ENCODE measurements around the gene DLX2. TPM values are rescaled to one million over a fixed set of nuclear protein-coding genes. Genes with fewer than 3 reads are reported as not detected.

Gene DLX2
- total RNA-seq, 1 donor from 2014 or later, result not detected

GRCh38 chr2:172066394-172066886, 36.3 kb downstream of the DLX2 start:
- Mint-ChIP-seq H3K4me3 (no peak overlapping the region), H3K36me3 (no peaks in the 10 kb centered on the region), H3K9me3 (no peaks in the 10 kb centered on the region), H3K27ac (no peak overlapping the region), H3K4me1 (peaks cover 16% of the 10 kb centered on the region), H3K27me3 (ENCODE audit: insufficient read depth, low read depth) (peaks cover 5% of the 10 kb centered on the region)
- Histone ChIP-seq H3K36me3 (no peaks in the 10 kb centered on the region), H3K4me1 (no peaks in the 10 kb centered on the region), H3K27me3 (no peaks in the 10 kb centered on the region), H3K9me3 (ENCODE audit: low read depth) (no peaks in the 10 kb centered on the region), H3K9ac (no peak overlapping the region), H2AFZ (replicated peaks) (no peak overlapping the region), H3K27ac (no peak overlapping the region), H3F3A (ENCODE audit: low read depth) (peaks cover 2% of the 10 kb centered on the region), H3K4me3 (no peak overlapping the region), H3K4me2 (no peak overlapping the region), H4K20me1 (ENCODE audit: low read depth) (no peaks in the 10 kb centered on the region), H3K79me2 (ENCODE audit: low read depth) (no peaks in the 10 kb centered on the region)
- TF ChIP-seq EZH2phosphoT487 (IDR thresholded peaks at IDR 0.05) (no peak), EZH2 (IDR thresholded peaks at IDR 0.05) (no peak), CTCF (IDR thresholded peaks at IDR 0.05) (no peak)
- DNase-seq (ENCODE audit: low spot score), result no peak

GRCh38 chr2:172065111-172065510, 37.6 kb downstream of the DLX2 start:
- Histone ChIP-seq H3K9ac (no peak overlapping the region), H4K20me1 (ENCODE audit: low read depth) (no peaks in the 10 kb centered on the region), H3K4me1 (no peaks in the 10 kb centered on the region), H3K9me3 (ENCODE audit: low read depth) (no peaks in the 10 kb centered on the region), H3K36me3 (no peaks in the 10 kb centered on the region), H3K27ac (no peak overlapping the region), H3K4me3 (no peak overlapping the region), H3K4me2 (no peak overlapping the region), H3K79me2 (ENCODE audit: low read depth) (no peaks in the 10 kb centered on the region), H3K27me3 (no peaks in the 10 kb centered on the region), H3F3A (ENCODE audit: low read depth) (peaks cover 2% of the 10 kb centered on the region), H2AFZ (replicated peaks) (no peak overlapping the region)
- no peaks in the 10 kb centered on the region for H3K27me3 Mint-ChIP-seq (ENCODE audit: insufficient read depth, low read depth)
- TF ChIP-seq EZH2 (IDR thresholded peaks at IDR 0.05) (no peak), CTCF (IDR thresholded peaks at IDR 0.05) (no peak), EZH2phosphoT487 (IDR thresholded peaks at IDR 0.05) (no peak)
- no peak overlapping the region for H3K4me3 Mint-ChIP-seq
- H3K4me1 Mint-ChIP-seq, result peaks cover 18% of the 10 kb centered on the region
- H3K9me3 Mint-ChIP-seq, result no peaks in the 10 kb centered on the region
- no peak overlapping the region for H3K27ac Mint-ChIP-seq
- H3K36me3 Mint-ChIP-seq, result no peaks in the 10 kb centered on the region
- no peak for DNase-seq (ENCODE audit: low spot score)

- no peak overlapping the region for H3K4me3 Mint-ChIP-seq
Measured at GRCh38 chr2:172063446-172063845, 39.3 kb downstream of the DLX2 start.

More at GRCh38 chr2:172063446-172063845, 39.3 kb downstream of the DLX2 start:
- Histone ChIP-seq H3K27ac (no peak overlapping the region), H3K79me2 (ENCODE audit: low read depth) (no peaks in the 10 kb centered on the region), H3K36me3 (no peaks in the 10 kb centered on the region), H3K4me1 (no peaks in the 10 kb centered on the region), H3K4me3 (no peak overlapping the region), H2AFZ (replicated peaks) (no peak overlapping the region), H3K4me2 (no peak overlapping the region), H4K20me1 (ENCODE audit: low read depth) (no peaks in the 10 kb centered on the region), H3F3A (ENCODE audit: low read depth) (peaks cover 2% of the 10 kb centered on the region), H3K9me3 (ENCODE audit: low read depth) (no peaks in the 10 kb centered on the region), H3K9ac (no peak overlapping the region), H3K27me3 (no peaks in the 10 kb centered on the region)
- peaks cover 18% of the 10 kb centered on the region for H3K4me1 Mint-ChIP-seq
- TF ChIP-seq EZH2 (IDR thresholded peaks at IDR 0.05) (no peak), EZH2phosphoT487 (IDR thresholded peaks at IDR 0.05) (no peak), CTCF (IDR thresholded peaks at IDR 0.05) (no peak)
- H3K27me3 Mint-ChIP-seq (ENCODE audit: insufficient read depth, low read depth), result no peaks in the 10 kb centered on the region
- no peak overlapping the region for H3K27ac Mint-ChIP-seq
- no peak for DNase-seq (ENCODE audit: low spot score)
- no peaks in the 10 kb centered on the region for H3K36me3 Mint-ChIP-seq
- H3K9me3 Mint-ChIP-seq, result no peaks in the 10 kb centered on the region
